Measurements from ENCODE around the gene SPEN.
"Not testable (repeated sequence)": the region's sequence is repeated elsewhere in the genome, so short reads cannot be mapped to it uniquely, and the experiment has no call there.

The SPEN gene

GRCh38 chr1:15847100-15847892 is at the start of gene SPEN:
TSS of gene SPEN (plus strand) at chr1:15847707. CDS start at chr1:15848068, 361 bp downstream.
- DNase-seq, result peak; percentile 85

GRCh38 chr1:15799004-15799867 is 48.3 kb upstream of the SPEN start:
- no peak for DNase-seq

- DNase-seq, result no peak
Observed at GRCh38 chr1:15799928-15800835, 47.3 kb upstream of the SPEN start.

- DNase-seq, result no peak
Observed at GRCh38 chr1:15802234-15802965, 45.1 kb upstream of the SPEN start.

GRCh38 chr1:15803380-15803779 is 44.1 kb upstream of the SPEN start:
- DNase-seq, result no peak

- DNase-seq, result no peak
Observed at GRCh38 chr1:15804060-15804459, 43.4 kb upstream of the SPEN start.

- DNase-seq, result no peak
Observed at GRCh38 chr1:15807121-15807520, 40.4 kb upstream of the SPEN start.

- not testable (repeated sequence) for DNase-seq
Observed at GRCh38 chr1:15807549-15807948, 40.0 kb upstream of the SPEN start, which contains the start of gene UQCRHL. TSS of gene UQCRHL (minus strand) at chr1:15807649. CDS start at chr1:15807649, 0 bp downstream.

- no peak for DNase-seq
Observed at GRCh38 chr1:15808955-15809354, 38.6 kb upstream of the SPEN start.

GRCh38 chr1:15810073-15810472 is 37.4 kb upstream of the SPEN start:
- no peak for DNase-seq

GRCh38 chr1:15816674-15817073 is 30.8 kb upstream of the SPEN start:
- no peak for DNase-seq

GRCh38 chr1:15820478-15820877 is 27.0 kb upstream of the SPEN start:
- DNase-seq, result no peak

- DNase-seq, result no peak
Observed at GRCh38 chr1:15825800-15826199, 21.7 kb upstream of the SPEN start.

GRCh38 chr1:15826810-15827507 is 20.5 kb upstream of the SPEN start:
- no peak for DNase-seq

- DNase-seq, result not testable (repeated sequence)
Observed at GRCh38 chr1:15827567-15827966, 19.9 kb upstream of the SPEN start.

GRCh38 chr1:15828931-15829330 is 18.6 kb upstream of the SPEN start:
- not testable (repeated sequence) for DNase-seq

- no peak for DNase-seq
Observed at GRCh38 chr1:15830258-15830657, 17.2 kb upstream of the SPEN start.

GRCh38 chr1:15833069-15833679 is 14.3 kb upstream of the SPEN start:
- peak; percentile 43 for DNase-seq

GRCh38 chr1:15833842-15834405 is 13.6 kb upstream of the SPEN start:
- DNase-seq, result no peak

GRCh38 chr1:15834406-15835204 is 12.9 kb upstream of the SPEN start:
- DNase-seq, result peak; percentile 95

Data from NCI-H2107 (cell line).